ENCODE measurements around the gene FAM98C.
"Not testable (repeated sequence)": the region's sequence is repeated elsewhere in the genome, so short reads cannot be mapped to it uniquely, and the experiment has no call there.

Gene FAM98C

GRCh38 chr19:38360839-38361631 lies 41.9 kb upstream of the FAM98C start:
- no peaks in the 10 kb centered on the region for H3K4me1 Mint-ChIP-seq
- H3K36me3 Mint-ChIP-seq (ENCODE audit: low read depth) = no peaks in the 10 kb centered on the region
- H3K9me3 Mint-ChIP-seq = no peaks in the 10 kb centered on the region
- no peak overlapping the region for H3K27ac Mint-ChIP-seq
- H3K27me3 Mint-ChIP-seq (ENCODE audit: low read depth) = peaks cover 76% of the 10 kb centered on the region
- no peak for TF ChIP-seq CTCF (IDR thresholded peaks at IDR 0.05; ENCODE audit: unreplicated experiment in 3 of 3)
- H3K4me3 Mint-ChIP-seq = peak overlapping the region; percentile 85 to 86 (median 85)

- Mint-ChIP-seq H3K4me3 (peak overlapping the region; percentile 85 to 86 (median 85)), H3K36me3 (ENCODE audit: low read depth) (no peaks in the 10 kb centered on the region), H3K27me3 (ENCODE audit: low read depth) (peaks cover 70% of the 10 kb centered on the region), H3K9me3 (no peaks in the 10 kb centered on the region), H3K4me1 (no peaks in the 10 kb centered on the region), H3K27ac (no peak overlapping the region)
- peak in 2 of 3 experiments; percentile 15 to 42 for TF ChIP-seq CTCF (IDR thresholded peaks at IDR 0.05; ENCODE audit: unreplicated experiment in 3 of 3)
These were observed 41.2 kb upstream of the FAM98C start for GRCh38 chr19:38361633-38362075.

- H3K4me3 Mint-ChIP-seq = peak overlapping the region; percentile 85 to 86 (median 85)
- no peaks in the 10 kb centered on the region for H3K36me3 Mint-ChIP-seq (ENCODE audit: low read depth)
- peaks cover 66% of the 10 kb centered on the region for H3K27me3 Mint-ChIP-seq (ENCODE audit: low read depth)
- no peaks in the 10 kb centered on the region for H3K4me1 Mint-ChIP-seq
- no peak overlapping the region for H3K27ac Mint-ChIP-seq
- no peaks in the 10 kb centered on the region for H3K9me3 Mint-ChIP-seq
- TF ChIP-seq CTCF (IDR thresholded peaks at IDR 0.05; ENCODE audit: unreplicated experiment in 3 of 3) = no peak
These were observed 40.6 kb upstream of the FAM98C start for GRCh38 chr19:38362076-38362945.

GRCh38 chr19:38362946-38363688 lies 39.8 kb upstream of the FAM98C start:
- H3K27ac Mint-ChIP-seq; H3K36me3 Mint-ChIP-seq (ENCODE audit: low read depth); H3K4me1 Mint-ChIP-seq; H3K9me3 Mint-ChIP-seq: not testable (repeated sequence)
- H3K4me3 Mint-ChIP-seq = peak overlapping the region; percentile 66 to 86 (median 70)
- H3K27me3 Mint-ChIP-seq (ENCODE audit: low read depth) = peaks cover 61% of the 10 kb centered on the region

- peaks cover 24% of the 10 kb centered on the region for H3K27me3 Mint-ChIP-seq (ENCODE audit: low read depth)
- no peaks in the 10 kb centered on the region for H3K9me3 Mint-ChIP-seq
- H3K27ac Mint-ChIP-seq = no peak overlapping the region
- H3K4me1 Mint-ChIP-seq = no peaks in the 10 kb centered on the region
- TF ChIP-seq CTCF (IDR thresholded peaks at IDR 0.05; ENCODE audit: unreplicated experiment in 3 of 3) = no peak
- no peak overlapping the region for H3K4me3 Mint-ChIP-seq
- H3K36me3 Mint-ChIP-seq (ENCODE audit: low read depth) = no peaks in the 10 kb centered on the region
These were observed 35.9 kb upstream of the FAM98C start for GRCh38 chr19:38367041-38367440.

GRCh38 chr19:38369584-38369983 lies 33.3 kb upstream of the FAM98C start:
- Mint-ChIP-seq H3K4me3 (peak overlapping the region in 1 of 3 experiments; percentile 18), H3K9me3 (no peaks in the 10 kb centered on the region), H3K27ac (no peak overlapping the region), H3K27me3 (ENCODE audit: low read depth) (peaks cover 5% of the 10 kb centered on the region), H3K4me1 (peaks cover under 1% of the 10 kb centered on the region), H3K36me3 (ENCODE audit: low read depth) (no peaks in the 10 kb centered on the region)
- no peak for TF ChIP-seq CTCF (IDR thresholded peaks at IDR 0.05; ENCODE audit: unreplicated experiment in 3 of 3)

All from nephron (organoid).